ENCODE data around the gene CATSPERE.

The CATSPERE gene, protein sequence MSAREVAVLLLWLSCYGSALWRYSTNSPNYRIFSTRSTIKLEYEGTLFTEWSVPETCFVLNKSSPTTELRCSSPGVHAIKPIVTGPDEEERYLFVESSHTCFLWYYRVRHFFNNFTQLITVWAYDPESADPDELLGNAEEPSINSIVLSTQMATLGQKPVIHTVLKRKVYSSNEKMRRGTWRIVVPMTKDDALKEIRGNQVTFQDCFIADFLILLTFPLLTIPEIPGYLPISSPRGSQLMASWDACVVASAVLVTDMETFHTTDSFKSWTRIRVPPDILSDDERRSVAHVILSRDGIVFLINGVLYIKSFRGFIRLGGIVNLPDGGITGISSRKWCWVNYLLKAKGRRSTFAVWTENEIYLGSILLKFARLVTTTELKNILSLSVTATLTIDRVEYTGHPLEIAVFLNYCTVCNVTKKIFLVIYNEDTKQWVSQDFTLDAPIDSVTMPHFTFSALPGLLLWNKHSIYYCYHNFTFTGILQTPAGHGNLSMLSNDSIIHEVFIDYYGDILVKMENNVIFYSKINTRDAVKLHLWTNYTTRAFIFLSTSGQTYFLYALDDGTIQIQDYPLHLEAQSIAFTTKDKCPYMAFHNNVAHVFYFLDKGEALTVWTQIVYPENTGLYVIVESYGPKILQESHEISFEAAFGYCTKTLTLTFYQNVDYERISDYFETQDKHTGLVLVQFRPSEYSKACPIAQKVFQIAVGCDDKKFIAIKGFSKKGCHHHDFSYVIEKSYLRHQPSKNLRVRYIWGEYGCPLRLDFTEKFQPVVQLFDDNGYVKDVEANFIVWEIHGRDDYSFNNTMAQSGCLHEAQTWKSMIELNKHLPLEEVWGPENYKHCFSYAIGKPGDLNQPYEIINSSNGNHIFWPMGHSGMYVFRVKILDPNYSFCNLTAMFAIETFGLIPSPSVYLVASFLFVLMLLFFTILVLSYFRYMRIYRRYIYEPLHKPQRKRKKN

DNA sequence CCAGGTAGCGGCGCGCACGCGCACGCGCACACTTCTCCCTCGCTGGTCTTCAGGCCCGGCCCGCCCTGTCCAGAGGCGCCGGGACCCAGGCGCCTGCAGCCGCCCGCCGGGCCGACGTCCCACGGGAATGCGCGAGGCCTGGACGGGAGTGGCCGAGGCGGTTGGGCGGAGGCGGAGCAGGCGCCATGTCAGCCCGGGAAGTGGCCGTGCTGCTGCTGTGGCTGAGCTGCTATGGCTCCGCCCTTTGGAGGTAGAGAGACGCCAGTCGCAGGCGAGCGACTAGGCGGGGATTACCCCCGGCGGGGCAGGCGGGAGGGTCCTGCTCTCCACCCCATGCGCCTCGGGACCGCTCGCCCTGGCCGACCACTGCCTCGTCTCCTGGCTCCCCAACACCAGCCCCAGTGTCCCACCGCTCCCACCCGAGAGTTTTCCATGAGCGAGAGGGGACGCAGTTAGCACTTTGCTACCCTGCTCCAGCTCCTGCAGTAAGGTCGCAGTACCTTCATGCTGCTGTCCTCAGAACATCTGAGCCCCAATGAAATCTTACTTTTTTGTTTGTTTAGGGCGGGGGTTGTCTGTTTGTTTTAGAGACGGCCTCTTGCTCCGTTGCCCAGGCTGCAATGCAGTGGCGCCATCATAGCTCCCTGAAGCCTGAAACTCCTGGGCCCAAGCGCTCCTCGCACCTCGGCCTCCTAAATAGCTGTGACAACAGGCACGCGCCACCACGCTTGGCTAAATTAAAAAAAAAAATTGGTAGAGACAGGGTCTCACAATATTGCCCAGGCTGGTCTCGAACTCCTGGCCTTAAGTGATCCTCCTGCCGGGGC lies at the start of gene CATSPERE:
Gene CATSPERE, plus strand, starts transcription at position 29 of the 827 bp plus-strand sequence. Its CDS starts 157 bp downstream, at position 186.
- DNase-seq (ENCODE audit: low read depth in 2 of 2), result peak; percentile 41 to 47

DNA sequence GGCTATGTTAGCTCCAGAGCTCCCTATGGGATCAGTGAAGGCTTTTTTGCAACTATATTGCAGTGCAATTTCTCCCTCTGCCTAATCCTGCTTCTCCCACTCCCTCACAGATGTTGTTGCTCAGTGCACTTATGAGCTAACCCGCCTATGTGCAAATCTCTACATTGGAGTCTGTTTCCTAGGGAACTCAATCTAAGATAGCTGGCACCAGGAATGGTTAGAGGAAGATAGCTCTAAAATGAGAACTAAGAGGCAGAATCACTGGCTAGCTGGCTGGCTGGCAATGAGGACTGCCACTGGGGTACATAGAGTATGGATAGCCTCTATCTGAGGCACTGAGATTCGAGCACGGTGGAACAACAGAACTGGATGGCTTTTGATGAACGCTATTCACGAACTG lies 48.9 kb upstream of the CATSPERE start:
- DNase-seq (ENCODE audit: low read depth in 2 of 2), result no peak

DNA sequence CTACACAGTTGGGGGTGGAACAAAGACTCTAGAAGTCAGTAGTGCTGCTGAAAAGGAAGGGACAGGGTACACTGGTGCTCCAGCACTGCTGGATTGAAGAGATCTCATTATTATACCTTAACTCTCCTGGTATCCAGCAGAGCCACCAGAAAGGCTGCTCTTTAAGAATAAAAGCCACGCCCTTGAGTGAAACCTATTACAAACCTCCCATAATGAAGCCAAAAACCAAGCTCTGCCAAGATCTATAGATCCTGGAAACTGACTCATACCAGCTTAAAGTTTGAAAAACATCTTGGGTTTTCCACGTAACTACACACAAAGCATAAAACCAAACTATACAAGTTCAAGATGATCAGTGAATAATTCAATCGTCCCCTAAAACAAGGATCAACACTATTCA lies 47.3 kb upstream of the CATSPERE start:
- no peak for DNase-seq (ENCODE audit: low read depth in 2 of 2)

DNA sequence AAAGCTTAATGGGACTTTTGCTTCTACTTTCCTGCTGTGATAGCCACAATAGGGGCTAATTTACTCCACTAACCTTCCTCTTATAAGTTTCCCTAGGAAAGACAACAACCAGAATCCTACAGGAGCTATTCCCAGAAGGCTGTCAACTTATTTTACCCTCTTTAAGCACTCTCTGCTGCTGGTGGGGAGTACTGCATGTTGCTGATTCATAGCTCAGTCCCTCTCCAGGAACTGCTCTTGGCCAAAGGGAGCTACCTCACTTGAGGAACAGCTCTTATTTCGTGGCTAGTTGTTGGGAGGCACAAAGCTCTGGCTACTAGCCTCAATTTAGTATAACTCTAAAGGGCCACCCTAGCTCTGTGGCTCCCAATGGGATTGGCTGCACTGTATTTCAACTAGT lies 46.5 kb upstream of the CATSPERE start:
- peak in 1 of 2 experiments; percentile 2 for DNase-seq (ENCODE audit: low read depth in 2 of 2)

DNA sequence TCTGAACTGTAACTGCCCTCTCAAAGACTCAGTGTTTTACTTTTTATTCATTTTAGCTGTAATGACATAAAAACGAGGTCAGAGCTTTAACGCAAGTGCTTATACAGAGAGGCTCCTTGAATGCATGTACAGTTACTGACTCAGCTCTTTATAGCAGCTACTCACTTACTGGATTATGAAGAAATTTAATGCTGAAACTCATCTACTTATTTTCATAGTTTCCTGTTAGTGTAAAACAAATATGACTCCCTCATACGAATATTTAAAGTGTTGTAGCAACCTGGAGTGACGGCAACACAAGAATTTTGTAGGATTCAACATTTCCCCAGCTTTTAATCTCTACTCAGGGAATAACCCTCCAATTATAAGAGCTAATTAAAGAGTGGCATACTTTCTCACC lies 42.0 kb upstream of the CATSPERE start:
- DNase-seq (ENCODE audit: low read depth in 2 of 2), result no peak

DNA sequence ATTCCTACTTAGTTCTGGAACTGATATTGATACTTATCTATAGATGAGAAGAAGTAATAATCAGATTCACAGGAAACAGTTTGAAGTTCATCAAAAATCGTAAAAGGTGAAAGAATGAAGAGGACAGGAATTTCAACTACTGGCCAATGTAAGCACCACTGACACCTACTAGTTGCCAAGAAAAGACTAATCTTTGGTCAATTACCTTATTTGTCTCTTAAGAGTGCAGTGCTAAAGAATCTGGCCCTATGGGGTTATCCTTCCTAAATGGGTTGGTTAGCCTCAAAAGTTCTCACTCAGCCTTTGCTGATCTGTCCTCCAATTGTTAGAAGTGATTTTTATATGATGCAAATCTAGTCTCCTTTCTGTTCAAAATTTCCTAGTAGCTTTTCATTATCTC lies 38.9 kb upstream of the CATSPERE start:
- no peak for DNase-seq (ENCODE audit: low read depth in 2 of 2)

DNA sequence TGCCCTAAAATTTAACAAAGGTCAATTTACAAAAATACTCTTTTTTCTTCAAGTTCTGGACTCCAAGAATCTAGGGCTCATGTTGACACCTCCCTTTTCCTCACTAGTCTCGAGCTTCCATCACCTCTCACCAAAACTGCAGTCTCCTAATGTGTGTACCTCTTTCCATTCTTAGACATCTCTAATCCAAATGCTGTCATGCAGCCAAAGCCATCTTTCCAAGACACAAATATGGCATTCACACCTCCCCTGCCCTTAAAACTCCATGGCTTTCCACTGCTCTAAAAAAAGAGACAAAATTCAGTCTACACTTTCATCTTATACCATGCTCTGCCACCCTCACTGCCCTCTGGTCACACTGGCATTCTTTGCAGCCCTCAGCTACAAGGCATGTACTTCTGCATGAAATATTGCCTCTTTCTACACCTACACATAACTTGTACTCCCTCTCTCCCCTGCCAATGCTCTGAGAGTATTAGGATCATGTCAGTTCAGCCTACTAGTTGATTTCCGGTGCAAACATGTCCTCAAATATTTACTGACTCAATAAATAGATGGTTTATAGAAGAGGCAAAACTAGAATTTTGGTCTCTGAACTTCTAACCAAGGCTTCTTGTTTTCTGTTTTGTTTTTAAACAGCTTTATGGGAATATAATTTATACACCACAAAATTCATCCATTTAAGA lies 36.3 kb upstream of the CATSPERE start:
- no peak for DNase-seq (ENCODE audit: low read depth in 2 of 2)

DNA sequence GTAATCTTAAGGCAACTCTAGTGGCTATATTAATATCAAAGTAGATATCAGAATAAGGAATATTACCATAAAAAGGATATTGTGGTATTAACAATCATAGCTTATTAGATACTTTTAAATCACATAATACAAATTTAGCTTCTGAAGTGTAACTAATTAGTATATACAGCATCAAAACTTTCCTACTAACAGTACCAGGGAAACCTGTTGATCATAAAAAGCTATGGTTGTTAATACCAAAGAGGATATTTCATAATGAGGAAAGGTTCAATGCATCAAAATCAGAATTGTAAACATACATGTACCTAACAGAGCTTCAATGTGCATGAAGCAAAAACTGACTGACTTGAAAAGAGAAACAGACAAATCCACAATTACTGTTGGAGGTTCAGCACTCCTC lies 33.4 kb upstream of the CATSPERE start:
- no peak for DNase-seq (ENCODE audit: low read depth in 2 of 2)

DNA sequence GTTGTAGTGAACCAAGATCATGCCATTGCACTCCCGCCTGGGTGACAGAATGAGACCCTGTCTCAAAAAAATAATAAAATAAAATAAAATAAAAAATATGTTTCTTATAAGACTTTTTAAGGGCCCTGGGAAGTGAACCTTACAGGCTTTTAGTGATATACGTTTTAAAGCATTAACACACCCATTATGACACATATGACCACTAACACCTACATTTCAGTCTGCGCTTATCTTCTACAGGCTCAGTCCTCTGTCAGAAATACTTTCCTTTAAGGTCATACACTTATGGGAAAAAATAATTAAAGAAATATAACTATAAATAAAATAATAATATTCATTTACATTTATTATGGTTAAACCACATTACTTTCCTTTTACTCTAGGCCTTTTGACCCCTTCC lies 31.3 kb upstream of the CATSPERE start:
- no peak for DNase-seq (ENCODE audit: low read depth in 2 of 2)

DNA sequence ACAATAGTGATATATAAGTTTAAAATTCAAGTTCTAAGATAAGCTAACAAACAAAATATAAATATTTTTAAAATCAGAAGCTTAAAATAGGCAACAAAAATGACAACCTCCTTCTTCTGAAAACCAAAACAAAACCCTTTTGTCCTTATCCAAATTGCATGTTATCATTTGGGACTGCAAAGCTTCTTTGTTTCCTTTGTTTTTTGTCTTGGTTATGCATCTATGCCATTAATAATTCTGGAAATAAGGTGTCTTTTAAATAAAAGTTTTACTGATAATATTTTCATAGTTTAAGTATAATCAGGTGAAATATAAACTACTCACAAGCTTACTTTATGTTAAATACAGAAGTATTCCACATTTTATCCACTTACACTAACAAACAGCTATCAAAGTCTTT lies 29.9 kb upstream of the CATSPERE start:
- DNase-seq (ENCODE audit: low read depth in 2 of 2), result no peak

DNA sequence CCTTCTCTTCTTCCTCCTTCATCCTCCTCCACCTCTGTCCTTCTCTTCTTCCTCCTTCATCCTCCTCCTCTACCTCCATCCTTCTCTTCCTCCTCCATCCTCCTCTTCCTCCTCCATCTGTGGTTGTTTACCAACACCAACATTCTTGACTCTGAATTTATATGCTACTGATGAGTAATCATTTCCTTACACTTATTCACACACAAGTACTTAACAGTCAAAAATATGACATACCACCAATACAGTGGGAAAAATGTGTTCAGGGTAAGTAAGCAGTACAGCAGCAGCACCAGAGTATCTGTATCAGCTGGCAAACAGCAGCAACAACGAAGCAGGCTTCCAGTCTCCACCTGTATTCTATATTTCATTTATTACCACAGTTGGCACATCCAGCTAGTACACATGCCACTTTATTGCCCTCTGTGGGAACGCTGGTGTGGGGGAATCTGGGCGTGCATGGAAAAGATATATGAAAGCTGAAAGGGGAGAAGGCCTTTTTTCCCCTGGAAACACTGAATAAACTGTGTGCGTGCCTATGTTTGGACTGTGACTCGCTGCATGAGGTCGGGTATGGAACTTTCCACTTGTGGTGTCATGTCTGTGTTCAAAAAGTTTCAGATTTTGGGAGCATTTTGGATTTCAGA lies 25.4 kb upstream of the CATSPERE start:
- DNase-seq (ENCODE audit: low read depth in 2 of 2), result peak in 1 of 2 experiments; percentile 39

DNA sequence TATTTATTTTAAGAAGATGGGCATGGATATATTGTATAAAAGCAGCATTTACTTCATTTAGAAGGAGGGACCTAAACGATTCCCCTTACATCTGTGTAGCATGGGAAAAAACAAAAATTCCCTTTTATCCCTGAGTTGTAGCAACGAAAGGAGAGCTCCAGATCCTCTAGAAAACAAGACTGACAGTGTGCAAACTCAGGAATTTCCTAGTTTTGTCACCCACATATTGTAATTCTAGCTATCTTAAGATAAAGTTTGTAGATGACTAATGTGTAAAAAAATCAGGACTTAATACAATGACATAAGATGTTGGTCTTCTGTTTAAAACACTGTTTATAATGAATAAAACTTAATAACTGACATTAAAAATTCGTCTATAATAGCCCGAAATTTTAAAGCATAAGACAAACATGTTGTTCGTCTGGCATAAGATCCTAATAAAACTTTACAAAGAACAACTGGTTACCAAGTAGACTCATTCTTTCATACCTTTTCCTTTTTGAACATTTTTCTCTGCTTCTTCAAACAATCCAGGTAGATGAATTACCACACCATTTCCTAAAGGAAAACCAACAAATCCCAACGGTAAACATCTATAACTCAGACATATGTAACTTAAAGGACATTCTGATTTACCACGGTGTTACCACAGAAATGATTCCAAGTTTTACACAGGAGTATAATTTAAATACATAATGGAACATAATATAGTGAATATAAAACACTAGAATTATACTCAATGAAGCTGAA lies 24.6 kb upstream of the CATSPERE start:
- DNase-seq (ENCODE audit: low read depth in 2 of 2), result no peak

DNA sequence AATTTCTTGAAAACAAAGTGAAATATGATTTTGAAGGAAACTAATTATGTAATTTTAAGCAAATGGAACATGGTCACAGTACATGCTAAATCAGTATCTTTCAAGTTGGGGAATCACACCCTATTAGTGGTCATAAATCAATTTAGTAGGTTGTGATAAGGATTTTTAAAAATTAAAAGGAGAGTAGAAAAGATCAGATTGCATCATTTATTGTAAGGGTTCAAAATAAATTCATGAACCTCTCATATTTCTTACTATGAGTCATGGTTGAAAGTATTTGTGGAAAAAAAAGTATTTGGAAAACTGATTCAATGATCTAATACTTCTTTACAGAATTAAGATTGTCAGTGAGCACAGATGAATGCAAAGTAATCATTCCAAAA lies 24.0 kb upstream of the CATSPERE start:
- DNase-seq (ENCODE audit: low read depth in 2 of 2), result peak in 1 of 2 experiments; percentile 38

DNA sequence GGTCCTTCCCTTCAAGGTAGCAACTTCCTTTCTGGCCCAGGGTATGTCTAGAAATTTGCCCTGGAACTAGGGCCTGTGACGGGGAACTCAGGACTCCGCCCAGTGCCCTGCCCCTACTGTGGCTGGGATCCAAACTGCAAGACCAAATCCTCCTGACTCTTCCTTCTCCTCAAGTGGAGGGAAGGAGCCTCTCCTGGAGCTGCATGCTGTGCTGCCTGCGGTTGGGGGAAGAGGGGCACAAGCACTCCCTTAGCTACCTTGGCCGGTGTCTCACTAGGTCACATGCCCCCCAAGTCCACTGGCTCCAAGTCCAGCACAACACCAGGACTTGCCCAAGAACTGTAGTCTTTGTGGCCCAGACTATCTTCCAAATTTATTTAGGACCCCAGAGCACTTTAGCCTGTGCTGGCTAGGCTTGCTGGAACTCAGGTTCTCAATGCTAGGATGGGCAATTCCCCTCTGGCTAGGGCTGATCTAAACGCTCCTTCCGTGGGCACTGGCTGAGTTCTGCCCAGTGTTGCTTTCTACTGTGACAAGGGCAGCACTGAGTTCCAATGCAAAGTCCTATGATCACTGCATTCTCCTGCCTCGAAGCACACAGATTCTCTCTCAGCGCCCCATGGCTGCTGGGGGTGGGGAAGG lies 21.6 kb upstream of the CATSPERE start:
- no peak for DNase-seq (ENCODE audit: low read depth in 2 of 2)

DNA sequence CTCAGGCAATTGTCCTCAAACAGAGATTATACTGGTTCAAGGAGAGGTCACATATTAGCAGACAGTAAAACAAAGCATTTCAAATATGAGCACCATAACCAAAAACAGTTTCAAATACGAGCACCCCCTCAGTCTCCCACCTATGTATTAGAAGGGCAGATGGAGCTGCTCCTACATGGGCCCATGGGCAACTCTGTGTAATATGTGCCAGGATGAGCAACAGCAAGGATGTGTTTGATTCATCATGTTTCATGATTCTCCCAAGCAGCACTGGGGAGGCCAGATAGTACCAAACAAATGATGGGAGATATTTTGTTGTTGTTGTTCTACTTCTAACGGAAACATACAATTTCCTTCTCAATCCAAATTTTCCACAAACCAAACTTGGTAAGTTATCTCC lies 18.2 kb upstream of the CATSPERE start:
- DNase-seq (ENCODE audit: low read depth in 2 of 2), result no peak

DNA sequence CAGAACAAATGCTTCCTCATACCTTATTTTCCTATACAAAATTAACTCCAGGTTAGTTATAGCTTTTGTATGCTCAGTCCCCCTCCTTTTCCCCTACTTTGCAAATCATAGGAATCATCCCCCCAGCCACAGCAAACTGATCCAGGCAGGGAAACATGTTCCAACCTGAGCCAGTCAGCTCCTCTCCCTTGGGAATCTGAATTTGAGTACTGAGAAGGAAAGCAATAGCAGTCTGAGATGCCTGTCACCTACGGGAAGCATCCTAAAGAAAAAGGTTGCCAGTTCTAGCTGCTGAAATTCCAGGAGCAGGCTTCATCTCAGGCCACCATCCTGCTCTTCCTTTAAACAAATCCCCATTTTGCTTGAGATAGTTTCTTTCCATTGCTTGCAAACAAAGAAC lies 16.2 kb upstream of the CATSPERE start:
- DNase-seq (ENCODE audit: low read depth in 2 of 2), result no peak

DNA sequence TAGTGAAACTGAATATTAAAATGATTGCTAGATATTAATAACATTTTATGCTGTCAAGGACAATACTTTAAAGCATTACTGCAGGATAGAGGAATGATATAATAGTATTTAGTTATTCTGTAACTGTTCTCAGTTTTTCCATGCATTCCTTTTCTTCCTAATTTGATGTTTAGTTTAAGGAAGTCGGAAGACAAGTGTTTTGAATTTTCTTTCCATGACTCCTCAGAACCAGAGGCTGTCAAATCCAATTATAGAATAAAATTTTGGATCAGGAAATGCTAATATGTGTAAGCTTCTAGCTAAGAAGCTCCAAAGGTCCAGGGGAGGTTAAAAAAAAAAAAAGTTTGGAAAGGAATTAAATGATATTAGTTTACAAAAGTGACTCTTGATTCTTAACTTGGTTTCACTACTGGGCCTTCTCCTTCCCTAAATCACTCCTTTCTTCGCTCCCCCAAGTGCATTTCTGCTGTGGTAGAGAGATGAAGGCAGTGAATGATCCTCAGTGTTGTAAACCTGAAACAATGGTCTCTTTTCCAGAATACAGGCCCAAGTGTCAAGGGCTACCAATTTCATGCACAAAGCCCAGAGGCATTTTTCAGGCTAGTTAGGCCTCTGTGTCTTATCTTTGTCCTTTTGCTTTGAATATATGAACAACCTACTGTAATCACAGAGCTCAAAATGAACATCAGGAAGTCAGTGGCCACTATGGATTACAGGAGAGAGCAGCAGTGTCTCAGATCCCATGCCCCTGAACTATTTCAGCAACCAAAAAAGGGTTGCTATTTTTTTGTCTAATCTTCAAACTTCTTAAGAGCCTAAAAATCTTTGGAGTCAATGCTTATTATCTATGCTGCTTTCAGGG lies 15.5 kb upstream of the CATSPERE start:
- no peak for DNase-seq (ENCODE audit: low read depth in 2 of 2)

DNA sequence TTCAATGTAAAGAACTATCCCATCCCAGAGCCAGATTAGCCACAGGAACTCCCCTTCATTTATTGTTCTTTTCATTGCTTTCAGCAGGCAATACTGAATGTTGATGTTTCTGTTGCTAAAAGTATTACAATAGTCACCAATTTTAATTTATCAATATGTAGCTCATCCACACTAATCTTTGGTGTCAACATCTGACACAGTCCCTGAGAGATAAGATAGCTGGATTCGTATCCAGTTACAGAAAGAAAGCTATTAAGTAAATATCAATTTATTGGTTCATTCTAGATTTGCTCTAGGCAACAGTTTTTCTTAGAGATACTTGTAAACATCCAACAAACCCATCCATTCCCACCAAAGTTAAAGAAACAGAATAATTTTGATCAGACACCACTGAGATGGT lies 14.0 kb upstream of the CATSPERE start:
- DNase-seq (ENCODE audit: low read depth in 2 of 2), result no peak

DNA sequence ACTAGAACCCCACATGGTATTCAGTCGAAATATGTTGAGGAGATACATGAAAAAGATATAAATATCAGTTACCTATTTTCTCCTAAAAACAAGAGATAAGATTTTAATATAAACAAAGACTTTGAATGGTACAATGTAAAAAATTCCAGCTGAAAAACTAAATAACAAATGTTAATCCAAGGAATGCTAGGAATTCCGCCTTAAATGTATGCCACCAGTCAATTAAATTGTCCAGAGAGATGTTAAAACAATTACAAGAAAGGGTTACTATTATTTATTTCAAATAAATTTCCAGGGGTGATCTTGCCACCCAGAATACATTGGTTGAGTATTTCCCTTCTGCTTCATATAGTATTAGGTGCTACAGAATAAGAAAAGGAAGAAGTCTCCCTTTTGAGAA lies 13.5 kb upstream of the CATSPERE start:
- DNase-seq (ENCODE audit: low read depth in 2 of 2), result no peak
